Sigmoid colon (tissue), 7 donors: Measurements from ENCODE around the gene RPTOR. TPM values are rescaled to one million over a fixed set of nuclear protein-coding genes. Genes with fewer than 3 reads are reported as not detected.

Source experiments
- DNase-seq: peaks from one replicate; pipeline ENCODE4 v3.0.0-alpha.2; 2019
- H3K27ac ChIP-seq, 4 donors: fragments of 200-600 bp; sonication (generic); one replicate each; pipeline ENCODE4 v1.5.1; 2016 to 2019; ENCODE audit warnings: mild to moderate bottlenecking in 1 of 4
- H3K27me3 ChIP-seq, 3 donors: fragments of 200-600 bp; sonication (generic); one replicate each; pipeline ENCODE4 v1.5.1; 2019; ENCODE audit warnings: mild to moderate bottlenecking in 1 of 3
- H3K36me3 ChIP-seq, 4 donors: fragments of 200-600 bp; sonication (generic); one replicate each; pipeline ENCODE4 v1.5.1; 2016 to 2019
- H3K4me1 ChIP-seq, 4 donors: fragments of 200-600 bp; sonication (generic); one replicate each; pipeline ENCODE4 v1.5.1; 2017 to 2019
- H3K4me3 ChIP-seq, 4 donors: fragments of 200-600 bp; sonication (generic); one replicate each; pipeline ENCODE4 v1.5.1; 2017 to 2019; ENCODE audit warnings: mild to moderate bottlenecking in 2 of 4, moderate library complexity in 1 of 4
- H3K9me3 ChIP-seq, 4 donors: fragments of 200-600 bp in 3 of 4; sonication (generic) in 3 of 4; one replicate each; pipeline versions ENCODE4 v1.5.1 to v1.6.1; 2013 to 2019
- EP300 ChIP-seq, 4 donors: sonication (generic); formaldehyde crosslinking; IDR thresholded peaks; one replicate each; pipeline ENCODE4 v1.6.1; 2017; ENCODE audit warnings: antibody characterized with exemption in 4 of 4
- POLR2A ChIP-seq, 2 donors: fragments of 450-650 bp; IDR thresholded peaks; one replicate each; pipeline ENCODE4 v1.6.1; 2016; ENCODE audit warnings: antibody characterized with exemption in 2 of 2, mild to moderate bottlenecking in 2 of 2, moderate library complexity in 2 of 2
- POLR2AphosphoS5 ChIP-seq, 4 donors: sonication (generic); formaldehyde crosslinking; IDR thresholded peaks; one replicate each; pipeline ENCODE4 v1.6.1; 2017; ENCODE audit warnings: antibody characterized with exemption in 4 of 4
- WGBS, 2 donors: extraction: QIAGEN DNeasy Blood & Tissue Kit; methylation state at CpG; one replicate each; pipeline ENCODE4 v1.1.7; 2013; 5-methylcytosine and 5-hydroxymethylcytosine counted together
- intact Hi-C: fragments of 100-400 bp; cut with DNase I; formaldehyde crosslinking; loops from one replicate; pipeline ENCODE4 v1.15.1; 2023
- polyA plus RNA-seq, 3 donors: library from polyadenylated mRNA; stranded (reverse); fragments of 200-250 nt; gene quantifications; one replicate each; pipeline ENCODE4 v1.2.3, GENCODE V29; 2013
- total RNA-seq, 4 donors: library from RNA; depleted of rRNA; stranded (reverse); fragments of >200 nt; gene quantifications; one replicate each; pipeline ENCODE4 v1.1.0, GENCODE V29; 2016
- TF ChIP-seq, protein P1 (sequence below), 4 experiments: fragments of 450-650 bp in 3 of 4; fragments of 200-600 bp in 1 of 4; IDR thresholded peaks; one replicate each; pipeline ENCODE4 v1.5.1; 2016 to 2019; ENCODE audit warnings: antibody characterized with exemption in 4 of 4, mild to moderate bottlenecking in 3 of 4, moderate library complexity in 2 of 4
- donor health status: healthy with polysubstance abuse.
- donor health status: Bipolar disorder and iron deficiency.
- donor health status: healthy.

RPTOR gene
- total and polyA plus RNA-seq, 7 donors, result 3.7 to 68.7 (median 22.9) TPM

DNA sequence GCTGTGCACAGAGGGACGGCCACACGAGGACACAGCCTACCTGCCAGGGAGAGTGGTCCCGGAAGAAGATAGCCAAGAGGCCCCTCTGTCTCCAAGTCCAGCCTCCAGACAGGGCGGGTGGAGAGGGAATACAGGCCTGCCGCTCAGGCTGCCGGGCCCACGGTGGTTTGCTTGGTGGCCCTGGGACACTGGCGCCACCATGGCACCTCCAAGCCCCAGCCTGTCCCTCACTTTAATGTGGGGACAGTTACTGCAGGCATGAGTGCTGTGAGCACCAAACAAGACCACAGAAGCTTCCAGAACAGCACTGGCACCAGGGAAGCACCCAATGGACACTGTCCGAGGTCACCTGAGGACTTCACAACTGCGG, 425.0 kb downstream of the RPTOR start:
- no peak for DNase-seq
- Histone ChIP-seq H3K27ac (peak overlapping the region; percentile 44 to 82 (median 70)), H3K27me3 (no peaks in the 10 kb centered on the region), H3K4me3 (no peak overlapping the region), H3K4me1 (peaks cover 0 to 37% (median 34%) of the 10 kb centered on the region in 4 donors), H3K36me3 (peaks cover 0 to 13% (median under 1%) of the 10 kb centered on the region in 4 donors), H3K9me3 (no peaks in the 10 kb centered on the region)
- WGBS, 2 donors, result 49 to 77% methylated on average over 10 of the region's 10 CpGs
- intact Hi-C loops, result loop anchor here (5.0 to 10.0 kb wide), 2 partner anchors 392 to 515 kb away; no protein-coding TSS in a partner anchor
- TF ChIP-seq POLR2AphosphoS5 (IDR thresholded peaks at IDR 0.05) (peak in 1 of 4 donors; percentile 29), POLR2A (IDR thresholded peaks at IDR 0.05) (no peak)

DNA sequence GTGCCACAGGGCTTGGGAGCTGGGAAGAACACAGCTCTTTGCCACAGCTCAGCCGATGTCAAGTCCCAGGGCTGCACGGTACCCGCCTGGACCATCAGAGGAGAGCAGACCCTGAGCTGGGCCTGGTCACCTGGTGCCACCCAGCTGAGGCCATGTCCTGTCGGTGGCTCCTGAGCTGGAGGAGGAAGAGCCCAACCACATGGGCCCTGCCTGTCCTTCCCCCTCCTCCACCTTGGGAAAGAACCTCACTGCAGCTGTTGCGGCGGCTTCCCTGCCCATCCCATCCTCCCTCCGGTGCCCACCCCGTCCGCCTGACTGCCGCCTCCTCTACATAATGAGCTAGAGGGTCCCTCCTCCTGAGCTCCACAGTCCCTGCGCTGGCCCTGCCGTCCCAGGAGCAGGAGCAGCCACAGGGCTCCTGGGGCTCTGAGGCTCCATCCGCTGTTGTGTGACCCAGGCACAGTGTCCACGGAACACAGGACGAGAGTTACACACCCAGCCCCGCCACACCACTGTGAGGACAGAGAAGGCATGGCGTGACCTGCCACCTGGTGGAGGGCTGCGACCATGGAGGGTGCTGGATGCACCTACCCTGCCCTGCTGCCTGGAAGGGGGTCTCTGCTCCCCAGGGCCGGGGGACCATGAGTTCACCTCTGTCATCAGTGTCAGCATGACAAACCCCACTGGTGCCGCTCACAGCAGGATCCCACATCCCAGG, 425.6 kb downstream of the RPTOR start:
- Histone ChIP-seq H3K4me3 (no peak overlapping the region), H3K9me3 (no peaks in the 10 kb centered on the region), H3K4me1 (peaks cover 0 to 37% (median 34%) of the 10 kb centered on the region in 4 donors), H3K36me3 (peaks cover 0 to 8% (median 0%) of the 10 kb centered on the region in 4 donors), H3K27me3 (no peaks in the 10 kb centered on the region), H3K27ac (peak overlapping the region in 3 of 4 donors; percentile 66 to 82 (median 73))
- TF ChIP-seq EP300 (IDR thresholded peaks at IDR 0.05), result no peak
- TF ChIP-seq POLR2A (IDR thresholded peaks at IDR 0.05), result no peak
- TF ChIP-seq, protein P1, sequence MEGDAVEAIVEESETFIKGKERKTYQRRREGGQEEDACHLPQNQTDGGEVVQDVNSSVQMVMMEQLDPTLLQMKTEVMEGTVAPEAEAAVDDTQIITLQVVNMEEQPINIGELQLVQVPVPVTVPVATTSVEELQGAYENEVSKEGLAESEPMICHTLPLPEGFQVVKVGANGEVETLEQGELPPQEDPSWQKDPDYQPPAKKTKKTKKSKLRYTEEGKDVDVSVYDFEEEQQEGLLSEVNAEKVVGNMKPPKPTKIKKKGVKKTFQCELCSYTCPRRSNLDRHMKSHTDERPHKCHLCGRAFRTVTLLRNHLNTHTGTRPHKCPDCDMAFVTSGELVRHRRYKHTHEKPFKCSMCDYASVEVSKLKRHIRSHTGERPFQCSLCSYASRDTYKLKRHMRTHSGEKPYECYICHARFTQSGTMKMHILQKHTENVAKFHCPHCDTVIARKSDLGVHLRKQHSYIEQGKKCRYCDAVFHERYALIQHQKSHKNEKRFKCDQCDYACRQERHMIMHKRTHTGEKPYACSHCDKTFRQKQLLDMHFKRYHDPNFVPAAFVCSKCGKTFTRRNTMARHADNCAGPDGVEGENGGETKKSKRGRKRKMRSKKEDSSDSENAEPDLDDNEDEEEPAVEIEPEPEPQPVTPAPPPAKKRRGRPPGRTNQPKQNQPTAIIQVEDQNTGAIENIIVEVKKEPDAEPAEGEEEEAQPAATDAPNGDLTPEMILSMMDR (IDR thresholded peaks at IDR 0.05), result peak; percentile 66 to 71 (median 69)
- TF ChIP-seq POLR2AphosphoS5 (IDR thresholded peaks at IDR 0.05), result peak in 2 of 4 donors; percentile 14 to 42
- peak; percentile 88 for DNase-seq
- 29 to 30% methylated on average over 20 of the region's 20 CpGs for WGBS, 2 donors
- intact Hi-C loops, result loop anchor here (5.0 kb wide), 1 partner anchor 393 kb away; no protein-coding TSS in a partner anchor

DNA sequence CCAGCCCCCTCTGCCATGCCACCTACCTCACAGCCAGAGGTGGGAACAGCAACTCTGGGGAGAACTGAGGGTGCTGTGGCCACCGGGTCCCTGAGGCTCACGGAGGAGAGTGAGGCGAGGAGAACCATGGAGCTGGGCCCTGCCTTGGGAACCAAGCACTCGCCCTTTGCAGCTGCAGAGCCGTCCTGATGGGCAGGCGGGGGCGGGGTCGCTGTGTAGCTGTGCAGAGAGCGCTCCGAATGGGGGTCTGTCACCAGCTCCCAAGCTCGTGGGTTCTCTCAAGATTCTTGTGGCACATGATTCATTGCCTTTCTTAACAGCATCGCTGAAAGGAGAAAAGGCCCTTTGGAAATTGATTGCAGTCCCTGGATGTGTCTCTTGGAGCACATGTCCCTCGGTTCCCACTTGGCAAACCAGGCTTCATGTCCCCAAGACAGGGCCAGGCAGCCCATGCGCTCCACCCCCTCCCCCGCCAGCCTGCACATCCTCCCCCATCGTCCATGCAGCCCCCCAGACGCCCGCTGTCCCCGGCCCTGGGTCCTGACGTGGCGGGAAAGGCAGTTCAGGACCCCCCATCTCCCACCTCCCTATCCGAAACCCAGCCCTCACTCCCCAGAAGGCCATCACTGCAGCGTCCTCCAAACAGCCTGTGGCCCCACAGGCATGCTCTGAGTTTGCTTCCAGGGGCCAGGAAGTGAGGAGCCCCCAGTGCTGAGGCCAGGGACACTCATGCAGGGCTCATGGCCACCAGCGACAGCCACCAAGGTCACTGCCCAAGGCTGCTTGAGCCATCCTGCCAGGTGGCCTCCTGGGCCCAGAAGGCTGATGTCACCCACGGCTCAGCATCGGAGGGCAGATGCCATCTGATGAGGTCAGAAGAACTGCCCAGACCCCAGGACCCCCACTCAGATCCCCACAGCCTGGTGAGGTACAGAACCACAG, 426.4 kb downstream of the RPTOR start:
- Histone ChIP-seq H3K4me1 (peaks cover 0 to 37% (median 34%) of the 10 kb centered on the region in 4 donors), H3K27ac (no peak overlapping the region), H3K4me3 (no peak overlapping the region), H3K36me3 (no peaks in the 10 kb centered on the region), H3K27me3 (no peaks in the 10 kb centered on the region), H3K9me3 (no peaks in the 10 kb centered on the region)
- intact Hi-C loops, result loop anchor here (5.0 kb wide), 1 partner anchor 394 kb away; no protein-coding TSS in a partner anchor
- TF ChIP-seq POLR2A (IDR thresholded peaks at IDR 0.05), result no peak
- TF ChIP-seq, protein P1 (IDR thresholded peaks at IDR 0.05), result peak in 2 of 4 experiments; percentile 1 to 14
- DNase-seq, result no peak
- 54 to 59% methylated on average over 26 of the region's 26 CpGs for WGBS, 2 donors

DNA sequence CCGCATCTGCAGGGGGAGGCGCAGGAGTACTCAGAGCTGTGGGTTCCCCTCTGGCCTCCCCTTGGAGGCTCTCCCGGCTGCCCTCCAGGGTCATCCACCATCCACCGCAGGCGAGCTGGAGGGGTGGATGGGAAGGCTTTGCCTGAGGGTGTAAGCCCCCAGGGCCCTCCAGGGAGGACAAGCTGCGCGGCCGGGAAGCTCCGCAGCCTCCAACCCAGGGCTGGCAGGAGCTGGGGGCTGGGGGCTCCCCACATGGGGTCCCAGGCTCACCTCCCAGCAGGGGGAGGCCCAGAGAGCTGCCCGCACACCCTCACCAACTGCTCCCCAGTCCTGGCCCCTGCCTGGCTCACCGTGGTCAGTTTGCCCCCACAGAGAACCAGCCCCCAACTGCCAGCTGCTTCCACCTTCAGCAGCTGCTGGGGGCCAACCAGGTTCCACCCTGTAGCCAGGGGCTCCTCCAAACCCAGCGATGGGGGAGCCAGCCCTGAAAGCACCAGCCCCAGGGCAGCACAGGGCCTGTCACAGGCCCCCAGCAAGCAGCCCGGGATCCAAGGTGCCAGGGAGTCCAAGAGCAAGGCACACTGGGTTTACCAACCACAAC, 427.2 kb downstream of the RPTOR start:
- no peak for TF ChIP-seq POLR2AphosphoS5 (IDR thresholded peaks at IDR 0.05)
- TF ChIP-seq POLR2A (IDR thresholded peaks at IDR 0.05), result no peak
- TF ChIP-seq, protein P1 (IDR thresholded peaks at IDR 0.05), result no peak
- no peak for TF ChIP-seq EP300 (IDR thresholded peaks at IDR 0.05)
- Histone ChIP-seq H3K9me3 (no peaks in the 10 kb centered on the region), H3K36me3 (no peaks in the 10 kb centered on the region), H3K4me3 (no peak overlapping the region), H3K4me1 (peaks cover 0 to 37% (median 34%) of the 10 kb centered on the region in 4 donors), H3K27me3 (no peaks in the 10 kb centered on the region), H3K27ac (no peak overlapping the region)
- 83 to 86% methylated on average over 13 of the region's 13 CpGs for WGBS, 2 donors
- intact Hi-C loops, result loop anchor here (5.0 kb wide), 1 partner anchor 395 kb away; no protein-coding TSS in a partner anchor
- DNase-seq, result no peak
